ENCODE measurements around the gene TTC34.
A peak's percentile ranks its signal among the peaks of the same experiment; 100 is the strongest.

Gene TTC34

GRCh38 chr1:2801535-2802291 is at the start of gene TTC34:
Gene TTC34, minus strand, starts transcription at chr1:2801693. Its CDS starts 866 bp downstream, at chr1:2800827.
- DNase-seq (ENCODE audit: low read depth in 3 of 3, low spot score in 1 of 3), result no peak

GRCh38 chr1:2850502-2850901 is 49.0 kb upstream of the TTC34 start:
- no peak for DNase-seq (ENCODE audit: low read depth in 3 of 3, low spot score in 1 of 3)

GRCh38 chr1:2848006-2848670 is 46.6 kb upstream of the TTC34 start:
- no peak for DNase-seq (ENCODE audit: low read depth in 3 of 3, low spot score in 1 of 3)

- no peak for DNase-seq (ENCODE audit: low read depth in 3 of 3, low spot score in 1 of 3)
These were observed 45.8 kb upstream of the TTC34 start for GRCh38 chr1:2847086-2847985.

GRCh38 chr1:2845869-2846268 is 44.4 kb upstream of the TTC34 start:
- DNase-seq (ENCODE audit: low read depth in 3 of 3, low spot score in 1 of 3), result no peak

- peak; percentile 36 to 40 (median 38) for DNase-seq (ENCODE audit: low read depth in 3 of 3, low spot score in 1 of 3)
These were observed 38.7 kb upstream of the TTC34 start for GRCh38 chr1:2840036-2840809.

- no peak for DNase-seq (ENCODE audit: low read depth in 3 of 3, low spot score in 1 of 3)
These were observed 36.3 kb upstream of the TTC34 start for GRCh38 chr1:2837823-2838222.

GRCh38 chr1:2837316-2837715 is 35.8 kb upstream of the TTC34 start:
- DNase-seq (ENCODE audit: low read depth in 3 of 3, low spot score in 1 of 3), result no peak

- no peak for DNase-seq (ENCODE audit: low read depth in 3 of 3, low spot score in 1 of 3)
These were observed 35.0 kb upstream of the TTC34 start for GRCh38 chr1:2836333-2836970.

- DNase-seq (ENCODE audit: low read depth in 3 of 3, low spot score in 1 of 3), result no peak
These were observed 34.2 kb upstream of the TTC34 start for GRCh38 chr1:2835650-2836159.

GRCh38 chr1:2834741-2835564 is 33.5 kb upstream of the TTC34 start:
- no peak for DNase-seq (ENCODE audit: low read depth in 3 of 3, low spot score in 1 of 3)

- DNase-seq (ENCODE audit: low read depth in 3 of 3, low spot score in 1 of 3), result no peak
These were observed 32.6 kb upstream of the TTC34 start for GRCh38 chr1:2834146-2834475.

GRCh38 chr1:2833454-2834145 is 32.1 kb upstream of the TTC34 start:
- DNase-seq (ENCODE audit: low read depth in 3 of 3, low spot score in 1 of 3), result no peak

GRCh38 chr1:2832506-2833453 is 31.3 kb upstream of the TTC34 start:
- DNase-seq (ENCODE audit: low read depth in 3 of 3, low spot score in 1 of 3), result no peak

- no peak for DNase-seq (ENCODE audit: low read depth in 3 of 3, low spot score in 1 of 3)
These were observed 30.2 kb upstream of the TTC34 start for GRCh38 chr1:2831596-2832212.

GRCh38 chr1:2830761-2831425 is 29.4 kb upstream of the TTC34 start:
- DNase-seq (ENCODE audit: low read depth in 3 of 3, low spot score in 1 of 3), result no peak
